Measurements from ENCODE around the gene TBX1. TPM values are rescaled to one million over a fixed set of nuclear protein-coding genes. Genes with fewer than 3 reads are reported as not detected.

Gene TBX1
- total RNA-seq, 1 donor = not detected

- DNase-seq (ENCODE audit: insufficient read length, low spot score, missing footprints) = no peak
- Histone ChIP-seq H3K27me3 (ENCODE audit: insufficient read depth, low read length) (peaks cover 34% of the 10 kb centered on the region), H3K36me3 (ENCODE audit: insufficient read depth, low read length) (no peaks in the 10 kb centered on the region), H3K9me3 (ENCODE audit: low read depth, low read length) (no peaks in the 10 kb centered on the region), H3K79me2 (ENCODE audit: insufficient read depth, low read length) (no peaks in the 10 kb centered on the region), H2AFZ (ENCODE audit: low read length) (no peak overlapping the region), H3K4me3 (ENCODE audit: insufficient read depth, low read length) (peak overlapping the region; percentile 45), H3K27ac (ENCODE audit: low read depth, low read length) (no peak overlapping the region), H4K20me1 (ENCODE audit: insufficient read depth, low read length) (peaks cover 4% of the 10 kb centered on the region), H3K4me1 (ENCODE audit: insufficient read depth, low read length) (no peaks in the 10 kb centered on the region), H3K4me2 (ENCODE audit: insufficient read depth, low read length) (peak overlapping the region; percentile 18)
- TF ChIP-seq CTCF (IDR thresholded peaks at IDR 0.05; ENCODE audit: extremely low read depth, low read depth, low read length) = no peak
These were observed 6.2 kb downstream of the TBX1 start for GRCh38 chr22:19766511-19767426.

GRCh38 chr22:19767427-19768341 lies 7.1 kb downstream of the TBX1 start:
- H3K4me1 ChIP-seq (ENCODE audit: insufficient read depth, low read length) = no peaks in the 10 kb centered on the region
- no peak overlapping the region for H3K4me3 ChIP-seq (ENCODE audit: insufficient read depth, low read length)
- TF ChIP-seq CTCF (IDR thresholded peaks at IDR 0.05; ENCODE audit: extremely low read depth, low read depth, low read length) = no peak
- H3K27ac ChIP-seq (ENCODE audit: low read depth, low read length) = no peak overlapping the region
- no peaks in the 10 kb centered on the region for H3K79me2 ChIP-seq (ENCODE audit: insufficient read depth, low read length)
- no peak overlapping the region for H3K4me2 ChIP-seq (ENCODE audit: insufficient read depth, low read length)
- H3K9me3 ChIP-seq (ENCODE audit: low read depth, low read length) = no peaks in the 10 kb centered on the region
- no peak overlapping the region for H2AFZ ChIP-seq (ENCODE audit: low read length)
- peaks cover 4% of the 10 kb centered on the region for H4K20me1 ChIP-seq (ENCODE audit: insufficient read depth, low read length)
- no peaks in the 10 kb centered on the region for H3K36me3 ChIP-seq (ENCODE audit: insufficient read depth, low read length)
- DNase-seq (ENCODE audit: insufficient read length, low spot score, missing footprints) = peak; percentile 82
- peaks cover 26% of the 10 kb centered on the region for H3K27me3 ChIP-seq (ENCODE audit: insufficient read depth, low read length)

- Histone ChIP-seq H4K20me1 (ENCODE audit: insufficient read depth, low read length) (peaks cover 4% of the 10 kb centered on the region), H3K27ac (ENCODE audit: low read depth, low read length) (no peak overlapping the region), H3K27me3 (ENCODE audit: insufficient read depth, low read length) (peaks cover 29% of the 10 kb centered on the region), H3K9me3 (ENCODE audit: low read depth, low read length) (no peaks in the 10 kb centered on the region), H3K36me3 (ENCODE audit: insufficient read depth, low read length) (no peaks in the 10 kb centered on the region), H3K4me3 (ENCODE audit: insufficient read depth, low read length) (no peak overlapping the region), H2AFZ (ENCODE audit: low read length) (no peak overlapping the region), H3K4me2 (ENCODE audit: insufficient read depth, low read length) (no peak overlapping the region), H3K4me1 (ENCODE audit: insufficient read depth, low read length) (no peaks in the 10 kb centered on the region), H3K79me2 (ENCODE audit: insufficient read depth, low read length) (no peaks in the 10 kb centered on the region)
- peak; percentile 79 for DNase-seq (ENCODE audit: insufficient read length, low spot score, missing footprints)
- no peak for TF ChIP-seq CTCF (IDR thresholded peaks at IDR 0.05; ENCODE audit: extremely low read depth, low read depth, low read length)
These were observed 8.8 kb downstream of the TBX1 start for GRCh38 chr22:19769393-19769715.
